Measurements from ENCODE around the gene FCSK.

The FCSK gene

DNA sequence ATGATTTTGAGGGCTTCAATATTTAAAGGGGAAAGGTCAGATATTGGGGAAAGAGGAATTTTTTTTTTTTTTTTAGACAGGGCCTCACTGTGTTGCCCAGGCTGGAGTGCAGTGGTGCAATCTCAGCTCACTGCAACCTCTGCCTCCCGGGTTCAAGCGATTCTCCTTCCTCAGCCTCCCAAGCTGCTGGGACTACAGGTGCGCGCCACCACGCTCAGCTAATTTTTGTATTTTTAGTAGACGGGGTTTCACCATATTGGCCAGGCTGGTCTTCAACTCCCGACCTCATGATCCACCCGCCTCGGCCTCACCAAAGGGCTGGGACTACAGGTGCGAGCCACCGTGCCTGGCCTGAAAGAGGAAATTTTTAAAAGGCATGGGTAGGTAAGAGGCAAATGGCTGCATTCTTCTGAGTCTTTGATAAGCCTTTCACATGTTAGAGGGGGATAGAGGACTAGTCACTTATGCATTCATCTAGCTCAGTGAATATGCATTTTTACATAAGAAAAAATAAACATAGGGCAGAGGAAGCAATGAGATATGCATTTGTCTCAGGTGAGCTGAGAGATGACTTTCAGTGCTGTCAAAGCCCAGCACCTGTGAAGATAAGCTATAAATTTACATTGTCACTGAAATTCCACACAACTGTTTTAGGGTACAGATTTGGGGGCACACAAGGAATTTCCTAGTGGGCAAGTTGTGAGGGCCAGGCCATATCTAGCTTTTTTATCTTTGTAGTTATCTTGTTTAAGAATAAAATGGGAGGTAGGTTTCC is 1.1 kb upstream of the FCSK start:
- DNase-seq (ENCODE audit: low read depth, low spot score), result no peak

DNA sequence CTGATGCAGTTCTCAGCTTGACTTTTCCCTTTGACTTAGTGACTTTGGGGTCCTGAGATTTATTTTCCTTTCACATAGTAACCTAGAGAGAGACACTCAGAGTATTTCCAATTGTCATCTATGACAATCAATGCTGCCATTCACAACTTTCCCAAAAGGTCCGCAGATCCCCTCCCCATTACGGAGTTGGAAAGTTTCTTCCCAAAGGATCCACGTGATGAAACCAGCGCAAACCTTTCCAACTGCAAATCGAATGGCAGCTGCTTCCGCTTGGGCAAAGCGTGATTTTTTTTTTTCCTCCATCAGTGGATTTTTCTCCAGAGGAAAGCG is 538 bp upstream of the FCSK start:
- DNase-seq (ENCODE audit: low read depth, low spot score), result no peak

DNA sequence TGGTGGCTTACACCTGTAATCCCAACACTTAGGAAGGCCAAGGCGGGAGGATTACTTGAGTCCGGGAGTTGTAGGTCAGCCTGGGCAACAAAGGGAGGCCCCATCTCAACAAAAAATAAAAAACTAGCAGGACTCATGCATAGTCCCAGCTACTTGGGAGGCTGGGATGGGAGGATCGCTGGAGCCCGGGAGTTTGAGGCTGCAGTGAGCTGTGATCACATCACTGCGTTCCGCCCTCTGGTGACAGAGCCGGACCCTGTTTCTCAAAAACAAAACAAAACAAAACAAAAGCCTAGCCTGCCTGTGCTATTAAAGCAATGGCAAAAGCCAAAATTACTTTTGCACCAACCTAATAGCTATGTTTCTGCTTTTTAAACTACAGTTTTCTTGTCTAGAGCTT is 1.5 kb downstream of the FCSK start:
- no peak for DNase-seq (ENCODE audit: low read depth, low spot score)

DNA sequence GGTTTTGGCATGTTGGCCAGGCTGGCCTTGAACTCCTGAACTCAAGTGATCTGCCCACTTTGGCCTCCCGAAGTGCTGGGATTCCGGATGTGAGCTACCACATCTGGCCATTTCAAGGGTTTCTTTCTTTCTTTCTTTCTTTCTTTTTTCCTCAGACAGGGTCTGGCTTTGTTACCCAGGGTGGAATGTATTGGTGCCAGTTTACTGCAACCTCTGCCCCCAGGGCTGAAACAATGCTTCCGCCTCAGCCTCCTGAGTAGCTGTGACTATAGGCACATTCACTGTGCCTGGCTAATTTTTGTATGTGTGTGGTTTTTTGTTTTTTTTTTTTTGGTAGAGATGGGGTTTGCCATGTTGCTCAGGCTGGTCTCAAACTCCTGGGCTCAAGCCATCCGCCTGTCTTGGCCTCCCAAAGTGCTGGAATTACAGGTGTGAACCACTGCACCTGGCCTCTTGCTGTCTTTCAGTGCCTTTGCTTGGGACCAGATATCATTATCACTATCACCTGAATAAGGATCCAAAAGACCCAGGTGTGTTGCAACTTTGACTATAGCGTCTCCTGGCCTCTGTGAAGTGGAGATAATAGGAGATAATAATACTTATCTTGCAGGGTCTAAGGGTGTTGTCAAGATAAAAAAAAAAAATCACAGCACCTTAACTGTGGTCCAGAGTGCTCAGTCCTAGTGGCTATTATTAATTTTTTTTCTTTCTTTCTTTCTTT is 3.2 kb downstream of the FCSK start:
- DNase-seq (ENCODE audit: low read depth, low spot score), result no peak

DNA sequence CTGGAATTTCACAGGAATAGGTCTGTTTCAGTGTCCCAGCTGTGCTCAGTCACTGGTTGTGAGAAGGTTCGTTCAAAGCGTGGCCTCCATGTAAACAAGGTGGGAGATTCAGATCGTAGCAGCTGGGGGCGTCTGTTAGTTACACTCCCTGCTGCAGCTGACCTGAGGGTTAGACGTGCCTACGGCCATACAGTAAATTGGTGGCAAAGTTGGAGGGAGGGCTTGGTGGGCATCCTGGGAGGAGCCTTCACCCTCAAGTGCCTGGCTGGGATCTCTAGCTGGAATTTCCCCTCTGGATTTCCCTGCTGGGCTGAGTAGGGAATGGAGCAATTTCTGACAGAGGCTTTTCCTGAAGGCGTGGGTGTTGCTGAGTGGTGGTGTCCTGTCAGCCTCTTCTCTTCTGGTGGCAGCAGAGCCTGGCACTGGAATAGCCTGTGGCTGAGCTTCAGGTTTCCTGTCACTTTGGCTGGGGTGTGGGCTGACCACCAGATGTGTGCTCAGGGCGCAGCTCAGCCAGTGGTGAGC is 6.4 kb downstream of the FCSK start:
- DNase-seq (ENCODE audit: low read depth, low spot score), result peak; percentile 61

DNA sequence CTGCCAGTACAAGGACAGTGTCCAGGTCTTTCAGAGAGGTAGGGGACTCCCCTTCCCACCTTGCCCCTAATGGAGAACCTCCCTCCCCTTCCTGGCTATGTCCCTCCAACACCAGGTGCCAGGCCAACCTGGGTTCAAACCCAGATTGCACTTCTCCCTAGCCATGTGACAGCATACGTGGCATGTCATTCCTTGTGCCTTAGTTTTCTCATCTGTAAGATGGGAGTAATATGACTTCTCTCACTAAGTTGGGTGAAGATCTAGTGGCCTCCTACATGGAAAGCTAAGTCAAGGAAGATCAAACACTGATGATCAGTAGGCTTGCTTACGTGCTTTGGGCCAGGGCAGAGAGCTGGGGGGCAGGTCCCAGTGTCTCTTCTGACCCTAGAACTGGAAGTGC is 8.8 kb downstream of the FCSK start:
- no peak for DNase-seq (ENCODE audit: low read depth, low spot score)

DNA sequence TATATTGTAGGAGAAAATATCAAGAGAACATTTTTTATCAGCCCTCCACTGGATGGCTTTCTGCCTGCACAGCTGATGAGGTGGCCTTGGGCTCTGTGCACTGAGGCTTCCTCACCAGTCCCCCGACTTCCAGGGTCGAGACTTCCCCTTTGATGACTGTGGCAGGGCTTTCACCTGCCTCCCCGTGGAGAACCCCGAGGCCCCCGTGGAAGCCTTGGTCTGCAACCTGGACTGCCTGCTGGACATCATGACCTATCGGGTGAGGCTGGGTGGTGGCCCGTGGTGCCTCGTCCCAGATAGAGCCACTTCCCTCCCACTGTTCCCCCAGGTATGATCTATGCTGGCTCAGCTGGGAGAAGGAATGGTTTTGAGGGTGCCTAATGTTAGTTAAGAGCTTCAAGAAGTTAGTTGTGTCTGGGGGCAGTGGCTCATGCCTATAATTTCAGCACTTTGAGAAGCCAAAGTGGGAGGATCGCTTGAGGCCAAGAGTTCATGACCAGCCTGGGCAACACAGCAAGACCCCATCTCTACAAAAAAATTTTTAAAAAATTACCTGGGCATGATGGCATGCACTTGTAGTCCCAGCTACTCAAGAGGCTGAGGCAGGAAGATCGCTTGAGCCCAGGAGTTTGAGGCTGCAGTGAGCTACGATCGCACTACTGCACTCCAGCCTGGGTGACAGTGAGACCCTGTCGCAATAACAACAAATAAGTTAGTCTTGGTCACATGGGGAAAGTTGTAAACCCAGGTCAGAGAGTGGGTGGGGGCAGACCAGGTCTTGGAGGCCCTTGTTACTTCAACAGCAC is 11.8 kb downstream of the FCSK start:
- no peak for DNase-seq (ENCODE audit: low read depth, low spot score)

DNA sequence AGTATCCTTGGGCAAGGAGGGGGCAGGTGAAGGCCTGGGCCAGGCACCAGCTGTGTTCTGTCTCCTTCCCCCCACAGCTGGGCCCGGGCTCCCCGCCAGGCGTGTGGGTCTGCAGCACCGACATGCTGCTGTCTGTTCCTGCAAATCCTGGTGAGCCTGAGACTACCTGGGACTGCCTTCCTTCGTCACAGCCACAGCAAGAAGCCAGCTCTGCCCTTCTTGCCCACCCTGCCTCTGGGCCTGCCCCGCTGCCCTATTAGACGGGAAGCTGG is 12.3 kb downstream of the FCSK start:
- DNase-seq (ENCODE audit: low read depth, low spot score), result no peak

DNA sequence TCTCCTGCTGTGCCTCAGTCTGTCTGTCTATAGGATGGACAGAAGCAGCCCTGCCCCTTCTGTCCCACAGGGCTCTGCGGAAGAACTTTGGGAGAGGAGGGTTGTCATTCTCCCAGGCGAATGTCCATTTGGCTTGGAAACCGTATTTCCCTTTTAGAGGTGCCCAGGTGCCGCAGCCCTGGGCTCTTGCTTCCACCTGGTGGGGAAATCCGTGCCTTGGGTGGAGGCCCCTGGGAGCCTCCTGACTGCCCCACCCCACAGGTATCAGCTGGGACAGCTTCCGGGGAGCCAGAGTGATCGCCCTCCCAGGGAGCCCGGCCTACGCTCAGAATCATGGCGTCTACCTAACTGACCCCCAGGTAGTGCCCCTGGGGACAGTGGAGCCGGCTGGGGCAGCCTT is 12.7 kb downstream of the FCSK start:
- DNase-seq (ENCODE audit: low read depth, low spot score), result no peak

DNA sequence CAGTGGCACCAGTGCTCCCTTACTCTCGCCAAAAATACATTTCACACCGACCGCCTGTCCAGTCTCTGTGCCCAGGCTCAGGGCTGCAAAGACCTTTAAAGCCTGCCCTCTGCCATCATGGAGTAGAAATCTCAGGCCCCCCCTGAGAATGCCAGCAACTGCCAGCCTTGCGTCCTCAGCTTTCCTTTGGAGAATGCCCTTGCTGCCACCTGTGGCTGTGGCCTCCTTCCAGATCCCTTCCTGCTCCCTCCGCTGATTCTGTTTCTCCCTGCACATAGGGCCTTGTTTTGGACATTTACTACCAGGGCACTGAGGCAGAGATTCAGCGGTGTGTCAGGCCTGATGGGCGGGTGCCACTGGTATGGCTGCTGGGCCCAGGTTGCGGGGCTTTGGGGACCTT is 13.2 kb downstream of the FCSK start:
- no peak for DNase-seq (ENCODE audit: low read depth, low spot score)

DNA sequence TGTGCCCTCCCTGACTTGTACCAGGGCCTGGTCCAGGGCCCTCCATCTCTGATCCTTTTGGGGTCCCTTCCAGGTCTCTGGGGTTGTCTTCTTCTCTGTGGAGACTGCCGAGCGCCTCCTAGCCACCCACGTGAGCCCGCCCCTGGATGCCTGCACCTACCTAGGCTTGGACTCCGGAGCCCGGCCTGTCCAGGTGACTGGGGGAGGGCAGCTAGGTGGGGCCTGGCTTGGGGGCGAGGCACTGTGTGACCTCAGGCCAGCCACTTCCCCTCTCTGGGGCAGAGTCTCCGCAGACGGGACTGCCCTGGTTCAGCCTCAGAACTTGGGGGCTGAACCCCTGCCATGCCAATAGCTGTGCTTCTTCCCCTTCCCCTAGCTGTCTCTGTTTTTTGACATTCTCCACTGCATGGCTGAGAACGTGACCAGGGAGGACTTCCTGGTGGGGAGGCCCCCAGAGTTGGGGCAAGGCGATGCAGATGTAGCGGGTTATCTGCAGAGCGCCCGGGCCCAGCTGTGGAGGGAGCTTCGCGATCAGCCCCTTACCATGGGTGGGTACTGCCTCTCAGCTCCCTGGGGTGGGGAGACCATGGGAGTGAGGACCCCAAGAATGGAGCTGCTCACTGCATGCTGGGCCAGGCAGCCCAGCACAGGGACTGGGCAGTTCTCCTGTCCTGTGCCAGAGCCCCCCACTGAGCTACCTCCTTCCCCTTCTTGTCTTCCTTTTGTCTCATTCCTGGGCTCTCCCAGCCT is 14.6 kb downstream of the FCSK start:
- no peak for DNase-seq (ENCODE audit: low read depth, low spot score)

DNA sequence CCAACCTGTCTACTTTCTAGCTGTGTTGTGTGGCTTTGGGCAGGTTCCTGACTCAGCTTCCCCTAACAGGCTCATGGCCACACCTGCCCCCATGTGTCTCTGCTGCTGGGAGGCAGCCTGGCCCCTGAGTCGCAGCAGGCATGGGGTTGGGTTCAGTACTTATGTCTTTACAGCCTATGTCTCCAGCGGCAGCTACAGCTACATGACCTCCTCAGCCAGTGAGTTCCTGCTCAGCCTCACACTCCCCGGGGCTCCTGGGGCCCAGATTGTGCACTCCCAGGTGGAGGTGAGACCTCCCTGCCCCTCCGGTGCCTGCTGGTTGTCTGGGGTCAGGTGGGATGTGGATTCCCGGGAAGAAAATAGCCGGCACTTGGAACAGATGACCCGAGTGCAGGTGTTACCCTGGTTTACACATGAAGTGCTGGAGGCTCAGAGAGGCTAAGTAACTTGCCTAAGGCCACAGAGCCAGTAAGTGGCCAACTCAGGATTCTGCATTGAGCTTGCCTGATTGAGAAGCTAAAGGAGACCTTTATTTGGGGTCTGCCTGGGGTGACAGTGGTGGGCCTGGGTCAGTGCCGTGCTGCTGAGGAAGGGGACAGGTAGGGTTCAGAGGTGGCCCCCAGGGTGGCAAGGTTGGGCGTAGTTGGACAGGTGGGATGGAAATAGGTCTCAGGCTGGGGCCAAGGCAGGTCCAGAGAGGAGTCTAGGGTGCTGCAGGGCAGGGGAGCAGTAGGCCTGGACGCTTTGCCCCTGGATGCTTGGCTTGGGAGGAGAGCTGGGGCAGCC is 15.9 kb downstream of the FCSK start:
- no peak for DNase-seq (ENCODE audit: low read depth, low spot score)

DNA sequence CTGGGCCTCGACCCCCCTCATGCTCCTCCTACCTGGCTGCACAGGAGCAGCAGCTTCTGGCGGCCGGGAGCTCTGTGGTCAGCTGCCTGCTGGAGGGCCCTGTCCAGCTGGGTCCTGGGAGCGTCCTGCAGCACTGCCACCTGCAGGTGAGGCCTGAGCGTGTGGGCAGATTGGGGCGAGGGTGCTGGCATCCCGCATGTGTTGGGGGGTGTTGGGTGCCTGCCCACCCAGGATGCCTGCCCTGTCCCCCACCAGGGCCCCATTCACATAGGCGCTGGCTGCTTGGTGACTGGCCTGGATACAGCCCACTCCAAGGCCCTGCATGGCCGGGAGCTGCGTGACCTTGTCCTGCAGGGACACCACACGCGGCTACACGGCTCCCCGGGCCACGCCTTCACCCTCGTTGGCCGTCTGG is 16.5 kb downstream of the FCSK start:
- DNase-seq (ENCODE audit: low read depth, low spot score), result peak; percentile 56

DNA sequence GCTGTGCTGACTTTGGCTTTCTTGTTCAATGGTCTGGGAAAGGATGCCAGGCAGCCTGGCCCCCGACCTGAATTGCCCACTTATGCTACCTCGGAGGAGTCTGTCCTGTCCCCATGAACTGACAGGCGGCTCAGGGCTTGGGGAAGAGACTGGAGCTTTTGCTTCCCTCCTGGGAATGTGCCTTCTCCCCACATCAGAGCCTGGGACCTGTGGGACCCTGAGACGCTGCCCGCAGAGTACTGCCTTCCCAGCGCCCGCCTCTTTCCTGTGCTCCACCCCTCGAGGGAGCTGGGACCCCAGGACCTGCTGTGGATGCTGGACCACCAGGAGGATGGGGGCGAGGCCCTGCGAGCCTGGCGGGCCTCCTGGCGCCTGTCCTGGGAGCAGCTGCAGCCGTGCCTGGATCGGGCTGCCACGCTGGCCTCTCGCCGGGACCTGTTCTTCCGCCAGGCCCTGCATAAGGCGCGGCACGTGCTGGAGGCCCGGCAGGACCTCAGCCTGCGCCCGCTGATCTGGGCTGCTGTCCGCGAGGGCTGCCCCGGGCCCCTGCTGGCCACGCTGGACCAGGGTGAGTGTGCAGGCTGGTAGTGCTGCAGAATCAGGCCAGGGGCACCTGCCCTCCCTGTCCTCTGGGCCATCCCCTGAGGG is 18.5 kb downstream of the FCSK start:
- no peak for DNase-seq (ENCODE audit: low read depth, low spot score)

DNA sequence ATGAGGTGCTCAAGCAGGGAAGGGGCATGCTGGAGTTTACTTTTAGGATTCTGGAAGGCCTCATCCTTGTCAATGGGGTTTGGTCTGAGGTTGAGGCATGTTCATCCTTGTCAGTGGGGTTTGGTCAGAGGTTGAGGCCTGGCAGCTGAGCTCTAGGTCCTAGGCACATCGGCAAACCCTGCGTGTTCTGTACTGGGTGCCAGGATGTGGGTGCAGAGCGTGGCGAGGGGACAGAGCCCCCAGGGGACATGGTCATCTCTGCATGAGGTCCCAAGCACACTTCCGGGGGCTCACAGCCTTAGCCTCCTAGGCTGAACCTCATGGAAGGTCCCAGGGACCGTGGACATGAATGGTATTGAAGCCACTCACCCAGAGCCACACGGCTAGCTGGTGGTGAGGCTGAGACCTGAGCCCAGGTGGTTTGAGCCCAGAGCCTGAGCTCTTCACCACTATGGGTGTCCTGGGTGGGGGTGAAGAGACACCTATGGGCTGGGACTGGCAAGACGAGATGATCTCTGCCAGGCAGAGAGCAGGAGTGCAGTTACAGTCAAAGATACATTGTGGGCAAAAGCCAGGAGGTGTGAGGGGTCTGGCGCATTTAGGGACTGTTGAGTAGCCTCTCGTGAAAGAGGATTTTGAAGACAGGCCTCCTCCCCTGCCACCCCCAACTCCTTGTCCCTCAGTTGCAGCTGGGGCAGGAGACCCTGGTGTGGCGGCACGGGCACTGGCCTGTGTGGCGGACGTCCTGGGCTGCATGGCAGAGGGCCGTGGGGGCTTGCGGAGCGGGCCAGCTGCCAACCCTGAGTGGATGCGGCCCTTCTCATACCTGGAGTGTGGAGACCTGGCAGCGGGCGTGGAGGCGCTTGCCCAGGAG is 19.3 kb downstream of the FCSK start:
- no peak for DNase-seq (ENCODE audit: low read depth, low spot score)

DNA sequence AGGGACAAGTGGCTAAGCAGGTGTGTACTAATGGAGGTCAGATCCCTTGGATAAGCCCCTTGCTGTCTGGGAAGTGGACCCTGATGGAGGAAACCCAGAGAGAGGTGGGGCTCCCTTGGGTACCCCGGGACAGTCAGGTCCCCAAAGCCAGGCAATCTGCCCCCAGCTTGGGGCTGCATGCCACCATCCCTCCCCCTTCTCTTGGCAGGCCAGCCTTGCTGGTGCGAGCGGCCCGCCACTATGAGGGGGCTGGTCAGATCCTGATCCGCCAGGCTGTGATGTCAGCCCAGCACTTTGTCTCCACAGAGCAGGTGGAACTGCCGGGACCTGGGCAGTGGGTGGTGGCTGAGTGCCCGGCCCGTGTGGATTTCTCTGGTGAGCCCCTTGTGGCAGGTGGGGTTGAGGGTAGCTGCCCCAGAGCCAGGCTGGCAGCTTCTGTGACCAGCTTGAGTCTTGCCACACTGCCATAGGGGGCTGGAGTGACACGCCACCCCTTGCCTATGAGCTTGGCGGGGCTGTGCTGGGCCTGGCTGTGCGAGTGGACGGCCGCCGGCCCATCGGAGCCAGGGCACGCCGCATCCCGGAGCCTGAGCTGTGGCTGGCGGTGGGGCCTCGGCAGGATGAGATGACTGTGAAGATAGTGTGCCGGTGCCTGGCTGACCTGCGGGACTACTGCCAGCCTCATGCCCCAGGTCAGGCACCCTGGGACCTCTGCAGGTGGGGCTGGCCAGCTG is 20.1 kb downstream of the FCSK start:
- DNase-seq (ENCODE audit: low read depth, low spot score), result no peak

DNA sequence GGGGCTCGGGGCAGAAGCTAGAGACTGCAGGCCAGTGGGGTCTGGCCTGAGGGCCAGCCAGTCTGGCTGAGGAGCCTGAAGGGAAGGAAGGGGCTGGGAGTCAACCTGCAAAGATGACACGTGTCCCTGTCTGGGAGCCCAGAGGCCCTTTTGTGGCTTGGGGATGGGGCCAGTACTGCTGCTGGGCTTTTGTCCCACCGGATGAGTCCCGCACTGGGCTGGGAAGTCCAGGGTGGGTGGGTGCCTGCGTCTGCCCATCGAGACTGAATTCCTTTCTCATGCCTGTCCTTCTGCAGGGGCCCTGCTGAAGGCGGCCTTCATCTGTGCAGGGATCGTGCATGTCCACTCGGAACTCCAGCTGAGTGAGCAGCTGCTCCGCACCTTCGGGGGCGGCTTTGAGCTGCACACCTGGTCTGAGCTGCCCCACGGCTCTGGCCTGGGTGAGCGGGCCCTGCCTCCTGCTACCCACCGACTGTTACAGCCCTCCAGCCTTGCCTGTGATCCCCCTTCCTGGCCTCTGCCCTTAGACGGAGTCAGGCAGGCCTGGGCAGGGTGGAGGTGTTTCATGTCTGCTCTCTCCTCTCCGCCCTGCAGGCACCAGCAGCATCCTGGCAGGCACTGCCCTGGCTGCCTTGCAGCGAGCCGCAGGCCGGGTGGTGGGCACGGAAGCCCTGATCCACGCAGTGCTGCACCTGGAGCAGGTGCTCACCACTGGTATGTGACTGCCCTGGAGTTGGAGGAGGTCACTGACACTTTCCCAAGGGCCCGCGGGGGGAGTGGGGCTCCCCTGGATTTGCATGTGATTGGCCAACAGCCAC is 20.9 kb downstream of the FCSK start:
- DNase-seq (ENCODE audit: low read depth, low spot score), result no peak

Measured in ELF-1 (cell line).